ENCODE measurements around the gene FRK. TPM values are rescaled to one million over a fixed set of nuclear protein-coding genes. Genes with fewer than 3 reads are reported as not detected.
"Not testable (repeated sequence)": the region's sequence is repeated elsewhere in the genome, so short reads cannot be mapped to it uniquely, and the experiment has no call there.

FRK gene
- total and polyA plus RNA-seq, 9 donors = 0.38 to 3.5 (median 1.1) TPM

DNA sequence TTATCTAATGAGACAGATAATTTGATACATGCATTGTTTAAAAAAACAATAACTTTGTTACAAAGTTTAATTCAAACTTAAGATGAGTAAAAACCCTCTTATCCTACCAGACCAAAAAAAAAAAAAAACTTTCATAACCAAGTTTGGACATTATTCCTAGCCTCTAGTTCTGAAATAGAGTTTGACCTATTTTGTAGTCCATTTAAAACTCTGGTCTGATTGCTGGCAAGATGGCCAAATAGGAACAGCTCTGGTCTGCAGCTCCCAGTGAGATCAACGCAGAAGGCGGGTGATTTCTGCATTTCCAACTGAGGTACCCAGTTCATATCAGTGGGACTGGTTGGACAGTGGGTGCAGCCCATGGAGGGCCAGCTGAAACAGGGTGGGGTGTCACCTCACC is 125.9 kb downstream of the FRK start:
- TF ChIP-seq POLR2A (IDR thresholded peaks at IDR 0.05) (no peak), EP300 (IDR thresholded peaks at IDR 0.05) (no peak)
- TF ChIP-seq, protein P1, sequence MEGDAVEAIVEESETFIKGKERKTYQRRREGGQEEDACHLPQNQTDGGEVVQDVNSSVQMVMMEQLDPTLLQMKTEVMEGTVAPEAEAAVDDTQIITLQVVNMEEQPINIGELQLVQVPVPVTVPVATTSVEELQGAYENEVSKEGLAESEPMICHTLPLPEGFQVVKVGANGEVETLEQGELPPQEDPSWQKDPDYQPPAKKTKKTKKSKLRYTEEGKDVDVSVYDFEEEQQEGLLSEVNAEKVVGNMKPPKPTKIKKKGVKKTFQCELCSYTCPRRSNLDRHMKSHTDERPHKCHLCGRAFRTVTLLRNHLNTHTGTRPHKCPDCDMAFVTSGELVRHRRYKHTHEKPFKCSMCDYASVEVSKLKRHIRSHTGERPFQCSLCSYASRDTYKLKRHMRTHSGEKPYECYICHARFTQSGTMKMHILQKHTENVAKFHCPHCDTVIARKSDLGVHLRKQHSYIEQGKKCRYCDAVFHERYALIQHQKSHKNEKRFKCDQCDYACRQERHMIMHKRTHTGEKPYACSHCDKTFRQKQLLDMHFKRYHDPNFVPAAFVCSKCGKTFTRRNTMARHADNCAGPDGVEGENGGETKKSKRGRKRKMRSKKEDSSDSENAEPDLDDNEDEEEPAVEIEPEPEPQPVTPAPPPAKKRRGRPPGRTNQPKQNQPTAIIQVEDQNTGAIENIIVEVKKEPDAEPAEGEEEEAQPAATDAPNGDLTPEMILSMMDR (IDR thresholded peaks at IDR 0.05) = no peak
- H3K27ac ChIP-seq = no peak overlapping the region
- H3K4me3 ChIP-seq = no peak overlapping the region
- no peaks in the 10 kb centered on the region for H3K36me3 ChIP-seq
- 91 to 94% (median 93%) methylated on average over 2 of the region's 2 CpGs for WGBS, 3 donors
- H3K9me3 ChIP-seq = no peaks in the 10 kb centered on the region
- H3K27me3 ChIP-seq = no peaks in the 10 kb centered on the region
- H3K4me1 ChIP-seq (ENCODE audit: insufficient read depth) = no peaks in the 10 kb centered on the region
- DNase-seq = no peak
- intact Hi-C loops (cut with DNase I) = no loop called here

DNA sequence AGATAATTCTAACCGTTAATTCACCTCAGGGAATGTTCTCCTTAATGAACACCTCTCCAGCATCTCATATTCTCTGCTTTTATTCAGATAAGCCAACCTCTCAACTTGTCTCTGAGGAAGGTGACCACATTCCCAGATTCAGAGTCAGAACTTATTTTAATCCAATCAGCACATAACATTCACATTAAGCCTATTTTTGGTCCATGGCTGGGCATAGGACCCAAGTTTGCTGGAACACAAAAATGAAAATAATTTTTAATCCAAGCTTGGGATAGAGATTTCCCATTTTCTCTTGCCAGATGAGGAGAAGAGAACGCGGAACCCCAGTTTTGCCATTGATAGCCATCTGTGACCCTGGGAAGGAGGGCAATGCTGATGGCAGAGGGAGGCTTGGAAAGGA is 126.5 kb downstream of the FRK start:
- H3K27me3 ChIP-seq = no peaks in the 10 kb centered on the region
- no peaks in the 10 kb centered on the region for H3K36me3 ChIP-seq
- no peak overlapping the region for H3K4me3 ChIP-seq
- DNase-seq = no peak
- no peaks in the 10 kb centered on the region for H3K9me3 ChIP-seq
- H3K4me1 ChIP-seq (ENCODE audit: insufficient read depth) = no peaks in the 10 kb centered on the region
- TF ChIP-seq POLR2A (IDR thresholded peaks at IDR 0.05) = no peak
- no peak for TF ChIP-seq EP300 (IDR thresholded peaks at IDR 0.05)
- TF ChIP-seq, protein P1 (IDR thresholded peaks at IDR 0.05) = no peak
- H3K27ac ChIP-seq = no peak overlapping the region
- intact Hi-C loops (cut with DNase I) = no loop called here
- whole genome bisulfite sequencing, 3 donors = 32 to 71% (median 52%) methylated on average over 3 of the region's 3 CpGs

DNA sequence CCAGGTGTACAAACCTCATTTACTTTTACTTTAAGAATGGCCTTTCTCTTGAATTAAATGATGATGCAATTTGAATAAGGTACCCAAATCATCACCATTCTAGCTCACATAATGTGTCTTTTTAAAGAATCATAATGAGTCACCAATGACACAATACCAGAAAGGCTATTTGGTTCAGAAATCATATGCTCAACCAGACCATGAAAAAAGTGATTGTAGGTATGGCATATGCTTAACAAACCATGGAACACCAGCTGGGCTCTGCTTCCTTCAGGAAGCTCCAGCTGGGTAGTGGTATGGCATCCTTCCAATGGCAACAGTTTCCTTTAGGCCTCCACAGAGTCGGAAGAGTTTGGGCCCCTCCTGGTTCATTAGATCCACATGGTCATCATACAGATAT is 128.2 kb downstream of the FRK start:
- TF ChIP-seq, protein P1 (IDR thresholded peaks at IDR 0.05) = no peak
- TF ChIP-seq EP300 (IDR thresholded peaks at IDR 0.05) = no peak
- TF ChIP-seq POLR2A (IDR thresholded peaks at IDR 0.05) = no peak
- Histone ChIP-seq H3K4me3 (no peak overlapping the region), H3K27ac (no peak overlapping the region), H3K9me3 (no peaks in the 10 kb centered on the region), H3K36me3 (no peaks in the 10 kb centered on the region), H3K4me1 (ENCODE audit: insufficient read depth) (no peaks in the 10 kb centered on the region), H3K27me3 (no peaks in the 10 kb centered on the region)
- intact Hi-C loops (cut with DNase I) = no loop called here
- WGBS, 3 donors = 27 to 65% (median 50%) methylated on average over 1 of the region's 1 CpG
- no peak for DNase-seq

DNA sequence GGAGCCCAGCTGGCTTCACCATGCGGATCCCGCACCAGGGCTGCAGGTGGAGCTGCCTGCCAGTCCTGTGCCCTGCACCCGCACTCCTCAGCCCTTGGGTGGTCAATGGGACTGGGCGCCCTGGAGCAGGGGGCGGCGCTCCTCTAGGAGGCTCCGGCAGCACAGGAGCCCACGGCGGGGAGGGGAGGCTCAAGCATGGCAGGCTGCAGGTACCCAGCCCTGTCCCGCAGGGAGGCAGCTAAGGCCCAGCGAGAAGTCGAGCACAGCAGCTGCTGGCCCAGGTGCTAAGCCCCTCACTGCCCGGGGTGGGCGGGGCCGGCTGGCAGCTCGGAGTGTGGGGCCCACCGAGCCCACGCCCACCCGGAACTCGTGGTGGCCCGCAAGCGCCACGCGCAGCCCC is 132.7 kb downstream of the FRK start:
- H3K27ac ChIP-seq; H3K27me3 ChIP-seq; H3K4me3 ChIP-seq; DNase-seq; H3K36me3 ChIP-seq; H3K9me3 ChIP-seq; intact Hi-C loops (cut with DNase I); H3K4me1 ChIP-seq (ENCODE audit: insufficient read depth): not testable (repeated sequence)
- 96 to 98% (median 96%) methylated on average over 17 to 24 of the region's 24 CpGs for WGBS, 3 donors

DNA sequence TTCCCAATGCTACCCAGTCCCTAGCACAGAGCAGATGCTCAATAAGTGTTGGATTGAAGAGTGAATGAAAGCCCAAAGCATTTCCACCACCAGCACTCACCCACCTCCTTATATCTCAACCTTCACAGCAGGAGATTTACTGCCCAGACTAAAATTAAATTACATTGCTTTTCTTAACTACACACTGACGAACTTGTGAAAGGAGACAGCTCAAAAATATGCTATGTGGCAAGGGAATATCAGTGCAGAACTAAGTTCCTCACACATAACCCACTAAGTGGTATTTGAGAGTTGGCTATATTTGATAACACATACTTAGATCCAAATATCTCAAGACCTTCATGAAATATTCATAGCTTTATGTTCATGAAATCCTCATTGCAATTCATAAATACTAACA is 137.7 kb downstream of the FRK start:
- Histone ChIP-seq H3K27ac (no peak overlapping the region), H3K36me3 (no peaks in the 10 kb centered on the region)
- intact Hi-C loops (cut with DNase I) = no loop called here

More for the DNA sequence above, 137.7 kb downstream of the FRK start:
- DNase-seq = no peak
- Histone ChIP-seq H3K27me3 (no peaks in the 10 kb centered on the region), H3K4me1 (ENCODE audit: insufficient read depth) (no peaks in the 10 kb centered on the region), H3K9me3 (no peaks in the 10 kb centered on the region), H3K4me3 (no peak overlapping the region)
- TF ChIP-seq EP300 (IDR thresholded peaks at IDR 0.05) (no peak), POLR2A (IDR thresholded peaks at IDR 0.05) (no peak)
- TF ChIP-seq, protein P1 (IDR thresholded peaks at IDR 0.05) = no peak
- 69 to 86% (median 77%) methylated on average over 1 of the region's 1 CpG for WGBS, 3 donors
